Loucy (cell line): Measurements from ENCODE around the gene ANXA3.

Experiments
- H2AFZ ChIP-seq: fragments of 200-600 bp; sonication (generic); 2 replicates; pipeline ENCODE4 v1.6.0; 2016; ENCODE audit warnings: antibody characterized with exemption, mild to moderate bottlenecking, low read length, moderate library complexity
- H3F3A ChIP-seq: fragments of 200-600 bp; 2 replicates; pipeline ENCODE4 v1.6.0; 2016; ENCODE audit warnings: antibody characterized with exemption, low read depth, mild to moderate bottlenecking
- H3K27me3 ChIP-seq: fragments of 200-600 bp; sonication (generic); 2 replicates; pipeline ENCODE4 v1.6.1; 2014; ENCODE audit warnings: low read length, mild to moderate bottlenecking; ENCODE audit not compliant: insufficient read depth, poor library complexity, severe bottlenecking
- H3K36me3 ChIP-seq: fragments of 200-600 bp; sonication (generic); 2 replicates; pipeline ENCODE4 v1.6.1; 2016; ENCODE audit warnings: low read length; ENCODE audit not compliant: insufficient read depth
- H3K4me1 ChIP-seq: fragments of 200-600 bp; sonication (generic); 2 replicates; pipeline ENCODE4 v1.5.1; 2014; ENCODE audit warnings: low read length, mild to moderate bottlenecking; ENCODE audit not compliant: insufficient read depth, poor library complexity, severe bottlenecking
- H3K4me2 ChIP-seq: fragments of 200-600 bp; sonication (generic); 2 replicates; pipeline ENCODE4 v1.6.0; 2014; ENCODE audit warnings: antibody characterized with exemption, low read length, low read depth, mild to moderate bottlenecking; ENCODE audit not compliant: poor library complexity, severe bottlenecking
- H3K4me3 ChIP-seq: fragments of 200-600 bp; sonication (generic); 2 replicates; pipeline ENCODE4 v1.5.1; 2014; ENCODE audit warnings: low read length, mild to moderate bottlenecking, mixed read lengths; ENCODE audit not compliant: poor library complexity, severe bottlenecking
- H3K79me2 ChIP-seq: fragments of 200-600 bp; sonication (generic); 2 replicates; pipeline ENCODE4 v1.6.1; 2014; ENCODE audit warnings: low read length; ENCODE audit not compliant: insufficient read depth
- H3K9ac ChIP-seq: fragments of 200-600 bp; sonication (generic); 2 replicates; pipeline ENCODE4 v1.6.0; 2014; ENCODE audit warnings: mild to moderate bottlenecking, low read depth, low read length, moderate library complexity; ENCODE audit not compliant: poor library complexity, severe bottlenecking
- H3K9me2 ChIP-seq: fragments of 200-600 bp; sonication (generic); replicated peaks from 2 replicates; pipeline ENCODE4 v1.6.1; 2016; ENCODE audit warnings: low read depth, low read length, mixed read lengths
- H3K9me3 ChIP-seq: fragments of 200-600 bp; sonication (generic); 2 replicates; pipeline ENCODE4 v1.6.1; 2014; ENCODE audit warnings: mild to moderate bottlenecking, antibody characterized with exemption, low read length, low read depth; ENCODE audit not compliant: insufficient read depth
- H4K20me1 ChIP-seq: fragments of 200-600 bp; sonication (generic); 2 replicates; pipeline ENCODE4 v1.6.0; 2014; ENCODE audit warnings: antibody characterized with exemption, low read length, mild to moderate bottlenecking; ENCODE audit not compliant: insufficient read depth, poor library complexity, severe bottlenecking
- CTCF ChIP-seq: fragments of 200-600 bp; sonication (generic); conservative IDR thresholded peaks from 2 replicates; pipeline ENCODE4 v1.5.1; 2014; ENCODE audit warnings: mild to moderate bottlenecking, antibody characterized with exemption, low read length
- EZH2phosphoT487 ChIP-seq: fragments of 200-600 bp; IDR thresholded peaks from 2 replicates; pipeline ENCODE4 v1.6.1; 2018; ENCODE audit warnings: antibody characterized with exemption, mild to moderate bottlenecking, moderate library complexity, borderline replicate concordance

Gene ANXA3

GRCh38 chr4:78650106-78651024, 98.8 kb downstream of the ANXA3 start:
- H3K79me2 ChIP-seq = no peaks in the 10 kb centered on the region
- no peaks in the 10 kb centered on the region for H3K9me3 ChIP-seq
- no peak overlapping the region for H3K4me3 ChIP-seq
- H3K4me2 ChIP-seq = no peak overlapping the region
- H3K9ac ChIP-seq = no peak overlapping the region
- H3K27me3 ChIP-seq = no peaks in the 10 kb centered on the region
- H3F3A ChIP-seq = no peaks in the 10 kb centered on the region
- H2AFZ ChIP-seq = 0 out of 2 replicates have a peak overlapping the region, but pooled peaks have one; percentile 1
- TF ChIP-seq CTCF (no peak), EZH2phosphoT487 (no peak)
- no peaks in the 10 kb centered on the region for H3K9me2 ChIP-seq
- no peaks in the 10 kb centered on the region for H4K20me1 ChIP-seq
- no peaks in the 10 kb centered on the region for H3K36me3 ChIP-seq
- peaks cover 53% of the 10 kb centered on the region for H3K4me1 ChIP-seq

- no peak overlapping the region for H3K9ac ChIP-seq
- H3F3A ChIP-seq = no peaks in the 10 kb centered on the region
- H3K4me1 ChIP-seq = peaks cover 50% of the 10 kb centered on the region
- no peaks in the 10 kb centered on the region for H4K20me1 ChIP-seq
- no peak for TF ChIP-seq EZH2phosphoT487
- TF ChIP-seq CTCF = no peak
- H3K36me3 ChIP-seq = no peaks in the 10 kb centered on the region
- H3K27me3 ChIP-seq = no peaks in the 10 kb centered on the region
- no peak overlapping the region for H3K4me2 ChIP-seq
- no peaks in the 10 kb centered on the region for H3K9me3 ChIP-seq
- H2AFZ ChIP-seq = no peak overlapping the region
- no peaks in the 10 kb centered on the region for H3K9me2 ChIP-seq
- no peaks in the 10 kb centered on the region for H3K79me2 ChIP-seq
- no peak overlapping the region for H3K4me3 ChIP-seq
Measured at GRCh38 chr4:78651250-78651860, 99.8 kb downstream of the ANXA3 start.

GRCh38 chr4:78652282-78652876, 100.8 kb downstream of the ANXA3 start:
- no peak overlapping the region for H3K4me2 ChIP-seq
- TF ChIP-seq EZH2phosphoT487 (no peak), CTCF (no peak)
- no peaks in the 10 kb centered on the region for H3K27me3 ChIP-seq
- H3K9me3 ChIP-seq = no peaks in the 10 kb centered on the region
- no peak overlapping the region for H3K4me3 ChIP-seq
- H3K9ac ChIP-seq = no peak overlapping the region
- peaks cover 59% of the 10 kb centered on the region for H3K4me1 ChIP-seq
- H2AFZ ChIP-seq = peak overlapping the region; percentile 3; the same call in 1 of the 2 replicates
- H3F3A ChIP-seq = peaks cover 6% of the 10 kb centered on the region
- no peaks in the 10 kb centered on the region for H3K79me2 ChIP-seq
- H3K9me2 ChIP-seq = no peaks in the 10 kb centered on the region
- no peaks in the 10 kb centered on the region for H3K36me3 ChIP-seq
- no peaks in the 10 kb centered on the region for H4K20me1 ChIP-seq
